DMS53 treated with DMSO at 0.1 percent for 48 hours (cell line): Measurements from ENCODE around the gene ATP10D.
"Not testable (repeated sequence)": the region's sequence is repeated elsewhere in the genome, so short reads cannot be mapped to it uniquely, and the experiment has no call there.

Experiments
- DNase-seq: peaks from one replicate; lab custom pipeline; 2025; ENCODE audit not compliant: unreplicated experiment; lab: John Stamatoyannopoulos, UW

The ATP10D gene

GRCh38 chr4:47533689-47534347 is 48.7 kb downstream of the ATP10D start:
- no peak for DNase-seq

- no peak for DNase-seq
Measured at GRCh38 chr4:47534772-47535171, 49.7 kb downstream of the ATP10D start.

- DNase-seq: no peak
Measured at GRCh38 chr4:47535567-47536147, 50.6 kb downstream of the ATP10D start.

GRCh38 chr4:47536966-47537365 is 51.9 kb downstream of the ATP10D start:
- DNase-seq: no peak

GRCh38 chr4:47538111-47538824 is 53.2 kb downstream of the ATP10D start:
- DNase-seq: no peak

- DNase-seq: no peak
Measured at GRCh38 chr4:47538825-47539154, 53.7 kb downstream of the ATP10D start.

- DNase-seq: not testable (repeated sequence)
Measured at GRCh38 chr4:47542640-47543039, 57.6 kb downstream of the ATP10D start.

- DNase-seq: no peak
Measured at GRCh38 chr4:47543331-47543730, 58.3 kb downstream of the ATP10D start.

GRCh38 chr4:47550357-47550756 is 65.3 kb downstream of the ATP10D start:
- DNase-seq: not testable (repeated sequence)

- DNase-seq: no peak
Measured at GRCh38 chr4:47550899-47551548, 65.9 kb downstream of the ATP10D start.

- DNase-seq: no peak
Measured at GRCh38 chr4:47551682-47552081, 66.6 kb downstream of the ATP10D start.

- DNase-seq: no peak
Measured at GRCh38 chr4:47553329-47554125, 68.5 kb downstream of the ATP10D start.

GRCh38 chr4:47555920-47556319 is 70.8 kb downstream of the ATP10D start:
- DNase-seq: not testable (repeated sequence)

- no peak for DNase-seq
Measured at GRCh38 chr4:47557255-47557654, 72.2 kb downstream of the ATP10D start.

GRCh38 chr4:47560682-47561081 is 75.6 kb downstream of the ATP10D start:
- no peak for DNase-seq

- DNase-seq: peak; percentile 77
Measured at GRCh38 chr4:47561331-47561730, 76.3 kb downstream of the ATP10D start.

- DNase-seq: no peak
Measured at GRCh38 chr4:47562297-47562696, 77.2 kb downstream of the ATP10D start.

GRCh38 chr4:47566566-47566965 is 81.5 kb downstream of the ATP10D start:
- DNase-seq: no peak

GRCh38 chr4:47566969-47567368 is 81.9 kb downstream of the ATP10D start:
- DNase-seq: no peak

- no peak for DNase-seq
Measured at GRCh38 chr4:47567511-47567910, 82.4 kb downstream of the ATP10D start.

GRCh38 chr4:47570816-47571215 is 85.7 kb downstream of the ATP10D start:
- DNase-seq: no peak
